H1 (cell line): Measurements from ENCODE around the gene DNM2. TPM values are rescaled to one million over a fixed set of nuclear protein-coding genes. Genes with fewer than 3 reads are reported as not detected.

ENCODE experiments used
- CHD2 ChIP-seq: IDR thresholded peaks from 2 replicates; pipeline ENCODE4 v1.6.1; 2012; ENCODE audit warnings: low read length, improper control_type of control experiment
- CTBP2 ChIP-seq: IDR thresholded peaks from 2 replicates; pipeline ENCODE4 v1.7.0; 2011; ENCODE audit warnings: borderline replicate concordance, mild to moderate bottlenecking, moderate library complexity, mixed read lengths, low read length; ENCODE audit not compliant: insufficient read depth, insufficient read length
- JUND ChIP-seq: IDR thresholded peaks from 2 replicates; pipeline ENCODE4 v1.6.1; 2011; ENCODE audit warnings: mild to moderate bottlenecking, improper control_type of control experiment, low read length
- KDM5A ChIP-seq: fragments of 200-600 bp; IDR thresholded peaks from 2 replicates; pipeline ENCODE4 v1.7.1; 2012; ENCODE audit warnings: mild to moderate bottlenecking, low read length, inconsistent platforms, mixed read lengths
- POLR2AphosphoS5 ChIP-seq: IDR thresholded peaks from 2 replicates; pipeline ENCODE4 v1.6.1; 2011; ENCODE audit warnings: low read depth, low read length
- RXRA ChIP-seq: IDR thresholded peaks from 2 replicates; pipeline ENCODE4 v1.6.1; 2011; ENCODE audit warnings: low read depth, mild to moderate bottlenecking, low read length, moderate library complexity; ENCODE audit not compliant: insufficient read depth
- SP4 ChIP-seq: IDR thresholded peaks from 2 replicates; pipeline ENCODE4 v1.6.1; 2012; ENCODE audit warnings: low read length, inconsistent platforms
- TAF7 ChIP-seq: optimal IDR thresholded peaks from 2 replicates; pipeline ENCODE3; 2011; ENCODE audit warnings: low read depth, mild to moderate bottlenecking, inconsistent platforms, low read length, moderate library complexity, borderline replicate concordance
- polyA plus RNA-seq, 7 experiments: library from polyadenylated mRNA; depleted of rRNA in 3 of 7; stranded (reverse) in 5 of 7; unstranded in 2 of 7; fragments of >200 nt in 5 of 7; fragments of 200-250 nt in 2 of 7; gene quantifications; 1 replicate in 5 of 7; 2 replicates in 1 of 7; 4 replicates in 1 of 7; pipeline versions ENCODE4 v1.2.1 to v1.2.3, GENCODE V29; 2011 to 2013; ENCODE audit warnings: missing spikeins in 2 of 7, mixed read lengths in 2 of 7
- total RNA-seq: library from RNA; stranded (reverse); fragmentation: NEBNext Ultra II Directional; extraction: Animal tissue kit (Norgen Biotek cat#: 25700); gene quantifications from 2 replicates; pipeline ENCODE4 v1.2.1, GENCODE V29; 2021
- TF ChIP-seq, protein P1 (sequence below): fragments of 300-600 bp; sonication (generic); IDR thresholded peaks from 2 replicates; pipeline ENCODE4 v1.7.1; 2012; ENCODE audit warnings: low read length, moderate library complexity, mild to moderate bottlenecking, inconsistent platforms; ENCODE audit not compliant: insufficient replicate concordance
- TF ChIP-seq, protein P2 (sequence below), 3 experiments: IDR thresholded peaks; 1 replicate in 2 of 3; 2 replicates in 1 of 3; pipeline versions ENCODE4 v1.5.1 to v1.6.1; 2011; ENCODE audit warnings: low read length in 3 of 3, mild to moderate bottlenecking in 3 of 3, inconsistent platforms in 2 of 3, low read depth in 1 of 3, moderate library complexity in 1 of 3; ENCODE audit not compliant: insufficient read depth in 1 of 3; ENCODE audit errors: control extremely low read depth in 1 of 3

Gene DNM2
- total and polyA plus RNA-seq, 2 of the 8 experiments (the other 6 are each of a cell fraction or from before 2014, with no cell fraction given) = 61.9 to 120 TPM

GRCh38 chr19:10735741-10736140 lies 17.9 kb downstream of the DNM2 start (continued):
- TF ChIP-seq, protein P1, sequence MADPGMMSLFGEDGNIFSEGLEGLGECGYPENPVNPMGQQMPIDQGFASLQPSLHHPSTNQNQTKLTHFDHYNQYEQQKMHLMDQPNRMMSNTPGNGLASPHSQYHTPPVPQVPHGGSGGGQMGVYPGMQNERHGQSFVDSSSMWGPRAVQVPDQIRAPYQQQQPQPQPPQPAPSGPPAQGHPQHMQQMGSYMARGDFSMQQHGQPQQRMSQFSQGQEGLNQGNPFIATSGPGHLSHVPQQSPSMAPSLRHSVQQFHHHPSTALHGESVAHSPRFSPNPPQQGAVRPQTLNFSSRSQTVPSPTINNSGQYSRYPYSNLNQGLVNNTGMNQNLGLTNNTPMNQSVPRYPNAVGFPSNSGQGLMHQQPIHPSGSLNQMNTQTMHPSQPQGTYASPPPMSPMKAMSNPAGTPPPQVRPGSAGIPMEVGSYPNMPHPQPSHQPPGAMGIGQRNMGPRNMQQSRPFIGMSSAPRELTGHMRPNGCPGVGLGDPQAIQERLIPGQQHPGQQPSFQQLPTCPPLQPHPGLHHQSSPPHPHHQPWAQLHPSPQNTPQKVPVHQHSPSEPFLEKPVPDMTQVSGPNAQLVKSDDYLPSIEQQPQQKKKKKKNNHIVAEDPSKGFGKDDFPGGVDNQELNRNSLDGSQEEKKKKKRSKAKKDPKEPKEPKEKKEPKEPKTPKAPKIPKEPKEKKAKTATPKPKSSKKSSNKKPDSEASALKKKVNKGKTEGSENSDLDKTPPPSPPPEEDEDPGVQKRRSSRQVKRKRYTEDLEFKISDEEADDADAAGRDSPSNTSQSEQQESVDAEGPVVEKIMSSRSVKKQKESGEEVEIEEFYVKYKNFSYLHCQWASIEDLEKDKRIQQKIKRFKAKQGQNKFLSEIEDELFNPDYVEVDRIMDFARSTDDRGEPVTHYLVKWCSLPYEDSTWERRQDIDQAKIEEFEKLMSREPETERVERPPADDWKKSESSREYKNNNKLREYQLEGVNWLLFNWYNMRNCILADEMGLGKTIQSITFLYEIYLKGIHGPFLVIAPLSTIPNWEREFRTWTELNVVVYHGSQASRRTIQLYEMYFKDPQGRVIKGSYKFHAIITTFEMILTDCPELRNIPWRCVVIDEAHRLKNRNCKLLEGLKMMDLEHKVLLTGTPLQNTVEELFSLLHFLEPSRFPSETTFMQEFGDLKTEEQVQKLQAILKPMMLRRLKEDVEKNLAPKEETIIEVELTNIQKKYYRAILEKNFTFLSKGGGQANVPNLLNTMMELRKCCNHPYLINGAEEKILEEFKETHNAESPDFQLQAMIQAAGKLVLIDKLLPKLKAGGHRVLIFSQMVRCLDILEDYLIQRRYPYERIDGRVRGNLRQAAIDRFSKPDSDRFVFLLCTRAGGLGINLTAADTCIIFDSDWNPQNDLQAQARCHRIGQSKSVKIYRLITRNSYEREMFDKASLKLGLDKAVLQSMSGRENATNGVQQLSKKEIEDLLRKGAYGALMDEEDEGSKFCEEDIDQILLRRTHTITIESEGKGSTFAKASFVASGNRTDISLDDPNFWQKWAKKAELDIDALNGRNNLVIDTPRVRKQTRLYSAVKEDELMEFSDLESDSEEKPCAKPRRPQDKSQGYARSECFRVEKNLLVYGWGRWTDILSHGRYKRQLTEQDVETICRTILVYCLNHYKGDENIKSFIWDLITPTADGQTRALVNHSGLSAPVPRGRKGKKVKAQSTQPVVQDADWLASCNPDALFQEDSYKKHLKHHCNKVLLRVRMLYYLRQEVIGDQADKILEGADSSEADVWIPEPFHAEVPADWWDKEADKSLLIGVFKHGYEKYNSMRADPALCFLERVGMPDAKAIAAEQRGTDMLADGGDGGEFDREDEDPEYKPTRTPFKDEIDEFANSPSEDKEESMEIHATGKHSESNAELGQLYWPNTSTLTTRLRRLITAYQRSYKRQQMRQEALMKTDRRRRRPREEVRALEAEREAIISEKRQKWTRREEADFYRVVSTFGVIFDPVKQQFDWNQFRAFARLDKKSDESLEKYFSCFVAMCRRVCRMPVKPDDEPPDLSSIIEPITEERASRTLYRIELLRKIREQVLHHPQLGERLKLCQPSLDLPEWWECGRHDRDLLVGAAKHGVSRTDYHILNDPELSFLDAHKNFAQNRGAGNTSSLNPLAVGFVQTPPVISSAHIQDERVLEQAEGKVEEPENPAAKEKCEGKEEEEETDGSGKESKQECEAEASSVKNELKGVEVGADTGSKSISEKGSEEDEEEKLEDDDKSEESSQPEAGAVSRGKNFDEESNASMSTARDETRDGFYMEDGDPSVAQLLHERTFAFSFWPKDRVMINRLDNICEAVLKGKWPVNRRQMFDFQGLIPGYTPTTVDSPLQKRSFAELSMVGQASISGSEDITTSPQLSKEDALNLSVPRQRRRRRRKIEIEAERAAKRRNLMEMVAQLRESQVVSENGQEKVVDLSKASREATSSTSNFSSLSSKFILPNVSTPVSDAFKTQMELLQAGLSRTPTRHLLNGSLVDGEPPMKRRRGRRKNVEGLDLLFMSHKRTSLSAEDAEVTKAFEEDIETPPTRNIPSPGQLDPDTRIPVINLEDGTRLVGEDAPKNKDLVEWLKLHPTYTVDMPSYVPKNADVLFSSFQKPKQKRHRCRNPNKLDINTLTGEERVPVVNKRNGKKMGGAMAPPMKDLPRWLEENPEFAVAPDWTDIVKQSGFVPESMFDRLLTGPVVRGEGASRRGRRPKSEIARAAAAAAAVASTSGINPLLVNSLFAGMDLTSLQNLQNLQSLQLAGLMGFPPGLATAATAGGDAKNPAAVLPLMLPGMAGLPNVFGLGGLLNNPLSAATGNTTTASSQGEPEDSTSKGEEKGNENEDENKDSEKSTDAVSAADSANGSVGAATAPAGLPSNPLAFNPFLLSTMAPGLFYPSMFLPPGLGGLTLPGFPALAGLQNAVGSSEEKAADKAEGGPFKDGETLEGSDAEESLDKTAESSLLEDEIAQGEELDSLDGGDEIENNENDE = no peak
- no peak for TF ChIP-seq JUND
- TF ChIP-seq RXRA = no peak
- no peak for TF ChIP-seq POLR2AphosphoS5
- TF ChIP-seq TAF7 = no peak
- TF ChIP-seq, protein P2, sequence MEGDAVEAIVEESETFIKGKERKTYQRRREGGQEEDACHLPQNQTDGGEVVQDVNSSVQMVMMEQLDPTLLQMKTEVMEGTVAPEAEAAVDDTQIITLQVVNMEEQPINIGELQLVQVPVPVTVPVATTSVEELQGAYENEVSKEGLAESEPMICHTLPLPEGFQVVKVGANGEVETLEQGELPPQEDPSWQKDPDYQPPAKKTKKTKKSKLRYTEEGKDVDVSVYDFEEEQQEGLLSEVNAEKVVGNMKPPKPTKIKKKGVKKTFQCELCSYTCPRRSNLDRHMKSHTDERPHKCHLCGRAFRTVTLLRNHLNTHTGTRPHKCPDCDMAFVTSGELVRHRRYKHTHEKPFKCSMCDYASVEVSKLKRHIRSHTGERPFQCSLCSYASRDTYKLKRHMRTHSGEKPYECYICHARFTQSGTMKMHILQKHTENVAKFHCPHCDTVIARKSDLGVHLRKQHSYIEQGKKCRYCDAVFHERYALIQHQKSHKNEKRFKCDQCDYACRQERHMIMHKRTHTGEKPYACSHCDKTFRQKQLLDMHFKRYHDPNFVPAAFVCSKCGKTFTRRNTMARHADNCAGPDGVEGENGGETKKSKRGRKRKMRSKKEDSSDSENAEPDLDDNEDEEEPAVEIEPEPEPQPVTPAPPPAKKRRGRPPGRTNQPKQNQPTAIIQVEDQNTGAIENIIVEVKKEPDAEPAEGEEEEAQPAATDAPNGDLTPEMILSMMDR (IDR thresholded peaks at IDR 0.05; ENCODE audit: control extremely low read depth in 1 of 3, insufficient read depth in 1 of 3, low read depth in 1 of 3, low read length in 3 of 3) = no peak
- no peak for TF ChIP-seq CHD2
- no peak for TF ChIP-seq KDM5A
- no peak for TF ChIP-seq SP4
- no peak for TF ChIP-seq CTBP2
